SK-N-SH (cell line): ENCODE measurements around the gene DOHH. TPM values are rescaled to one million over a fixed set of nuclear protein-coding genes. Genes with fewer than 3 reads are reported as not detected.

ENCODE experiments used
- CTCF ChIA-PET: fragments of 300-600, 350-600 bp; formaldehyde crosslinking; extraction: SDS; loops from one replicate; lab custom pipeline; 2021; lab: Yijun Ruan, JAX
- POLR2A ChIA-PET: fragments of 350-600 bp; sonication (Branson Sonifier 250); formaldehyde crosslinking; extraction: SDS; loops from one replicate; lab custom pipeline; 2020; ENCODE audit warnings: antibody characterized with exemption, inconsistent platforms; lab: Yijun Ruan, JAX
- DNase-seq: peaks from one replicate; pipeline ENCODE4 v3.0.0; 2012
- H2AFZ ChIP-seq: fragments of 200-600 bp; sonication (generic); 2 replicates; pipeline ENCODE4 v1.8.1; 2016; ENCODE audit warnings: antibody characterized with exemption, mild to moderate bottlenecking, low read depth
- H3F3A ChIP-seq: fragments of 200-600 bp; sonication (generic); replicated peaks from 2 replicates; pipeline ENCODE3; 2016; ENCODE audit warnings: antibody characterized with exemption, mild to moderate bottlenecking; ENCODE audit not compliant: insufficient read depth
- H3K27ac ChIP-seq, 2 experiments: fragments of 200-500 bp in 1 of 2; fragments of 200-600 bp in 1 of 2; sonication (Bioruptor generic) in 1 of 2; sonication (generic), shearing (Covaris generic) in 1 of 2; 2 replicates each; pipeline versions ENCODE4 v1.5.1 to v1.6.1; 2014 to 2016; ENCODE audit warnings: low read depth in 2 of 2, inconsistent platforms in 1 of 2, low read length in 1 of 2, mild to moderate bottlenecking in 1 of 2, mixed read lengths in 1 of 2
- H3K27me3 ChIP-seq: fragments of 200-600 bp; sonication (generic), shearing (Covaris generic); 2 replicates; pipeline ENCODE4 v1.6.1; 2016; ENCODE audit warnings: mixed run types; ENCODE audit not compliant: insufficient read depth
- H3K36me3 ChIP-seq, 2 experiments: fragments of 200-500 bp in 1 of 2; fragments of 200-600 bp in 1 of 2; sonication (Bioruptor generic) in 1 of 2; sonication (generic) in 1 of 2; replicated peaks in 1 of 2; 2 replicates each; pipeline versions ENCODE3 to v1.5.1; 2014 to 2016; ENCODE audit warnings: low read length in 1 of 2, mild to moderate bottlenecking in 1 of 2; ENCODE audit not compliant: insufficient read depth in 2 of 2, control insufficient read depth in 1 of 2
- H3K4me1 ChIP-seq, 2 experiments: fragments of 200-500 bp in 1 of 2; fragments of 200-600 bp in 1 of 2; sonication (Bioruptor generic) in 1 of 2; sonication (generic), shearing (Covaris generic) in 1 of 2; 2 replicates each; pipeline versions ENCODE4 v1.5.1 to v1.6.1; 2014 to 2016; ENCODE audit warnings: low read depth in 1 of 2, low read length in 1 of 2, mixed run types in 1 of 2; ENCODE audit not compliant: insufficient read depth in 2 of 2, control insufficient read depth in 1 of 2
- H3K4me2 ChIP-seq: fragments of 200-600 bp; sonication (generic), shearing (Covaris generic); 2 replicates; pipeline ENCODE4 v1.6.1; 2017; ENCODE audit warnings: mixed run types
- H3K4me3 ChIP-seq, 2 experiments: fragments of 200-500 bp in 1 of 2; fragments of 200-600 bp in 1 of 2; sonication (Bioruptor generic) in 1 of 2; sonication (generic), shearing (Covaris generic) in 1 of 2; 2 replicates each; pipeline versions ENCODE4 v1.5.1 to v1.8.1; 2014 to 2016; ENCODE audit warnings: low read depth in 2 of 2, inconsistent platforms in 1 of 2, low read length in 1 of 2, mild to moderate bottlenecking in 1 of 2, mixed read lengths in 1 of 2, moderate library complexity in 1 of 2
- H3K79me2 ChIP-seq: fragments of 200-600 bp; sonication (generic); 2 replicates; pipeline ENCODE4 v1.8.1; 2017; ENCODE audit warnings: mild to moderate bottlenecking; ENCODE audit not compliant: insufficient read depth
- H3K9ac ChIP-seq: fragments of 200-600 bp; sonication (generic); 2 replicates; pipeline ENCODE4 v1.6.1; 2017; ENCODE audit warnings: mixed run types
- H3K9me2 ChIP-seq: fragments of 200-600 bp; sonication (generic); 2 replicates; pipeline ENCODE4 v1.6.1; 2017; ENCODE audit warnings: mixed run types
- H3K9me3 ChIP-seq: fragments of 200-600 bp; sonication (generic); 2 replicates; pipeline ENCODE4 v1.6.1; 2017; ENCODE audit warnings: mixed run types, mild to moderate bottlenecking, moderate library complexity
- H4K20me1 ChIP-seq: fragments of 200-600 bp; sonication (generic); 2 replicates; pipeline ENCODE4 v1.6.1; 2017; ENCODE audit warnings: mild to moderate bottlenecking, mixed run types; ENCODE audit not compliant: insufficient read depth
- ELF1 ChIP-seq: IDR thresholded peaks from 2 replicates; pipeline ENCODE4 v1.4.0; 2012
- EP300 ChIP-seq, 2 experiments: IDR thresholded peaks; 2 replicates each; pipeline versions ENCODE4 v1.4.0 to v1.6.1; 2012; ENCODE audit warnings: borderline replicate concordance in 1 of 2, low read depth in 1 of 2, low read length in 1 of 2
- EZH2phosphoT487 ChIP-seq: fragments of 200-600 bp; sonication (generic); IDR thresholded peaks from 2 replicates; pipeline ENCODE4 v1.6.1; 2017; ENCODE audit warnings: low read depth, mixed run types, mild to moderate bottlenecking, antibody characterized with exemption, moderate library complexity, borderline replicate concordance
- FOSL2 ChIP-seq: IDR thresholded peaks from 2 replicates; pipeline ENCODE4 v1.4.0; 2012; ENCODE audit warnings: low read depth, mild to moderate bottlenecking, moderate library complexity, borderline replicate concordance
- FOXJ3 ChIP-seq: sonication (generic); formaldehyde crosslinking; IDR thresholded peaks from 2 replicates; pipeline ENCODE4 v1.5.1; 2020; ENCODE audit warnings: mild to moderate bottlenecking, missing genetic modification reagents
- FOXM1 ChIP-seq: IDR thresholded peaks from 2 replicates; pipeline ENCODE4 v1.4.0; 2012; ENCODE audit warnings: low read depth, mild to moderate bottlenecking
- GATA2 ChIP-seq: sonication (generic); formaldehyde crosslinking; IDR thresholded peaks from 2 replicates; pipeline ENCODE4 v1.5.0; 2020; ENCODE audit warnings: mild to moderate bottlenecking, missing genetic modification reagents
- JUND ChIP-seq: IDR thresholded peaks from 2 replicates; pipeline ENCODE4 v1.4.0; 2012
- RAD21 ChIP-seq: IDR thresholded peaks from 2 replicates; pipeline ENCODE4 v1.6.1; 2012; ENCODE audit warnings: mild to moderate bottlenecking, low read length
- RFX5 ChIP-seq: IDR thresholded peaks from 2 replicates; pipeline ENCODE4 v1.6.1; 2012; ENCODE audit warnings: mild to moderate bottlenecking, improper control_type of control experiment, low read length
- RXRA ChIP-seq: IDR thresholded peaks from 2 replicates; pipeline ENCODE4 v1.4.0; 2012; ENCODE audit warnings: low read depth, mild to moderate bottlenecking, borderline replicate concordance
- SMC3 ChIP-seq: IDR thresholded peaks from 2 replicates; pipeline ENCODE4 v1.6.1; 2012; ENCODE audit warnings: low read depth, low read length, improper control_type of control experiment
- TAF1 ChIP-seq: IDR thresholded peaks from 2 replicates; pipeline ENCODE4 v1.6.1; 2012; ENCODE audit warnings: low read depth, mild to moderate bottlenecking, low read length, moderate library complexity, borderline replicate concordance
- TCF12 ChIP-seq: IDR thresholded peaks from 2 replicates; pipeline ENCODE4 v1.4.0; 2012
- WGBS: methylation state at CpG from one replicate; pipeline ENCODE4 v1.1.6; 2017; ENCODE audit warnings: low lambda C conversion rate; 5-methylcytosine and 5-hydroxymethylcytosine counted together
- polyA plus RNA-seq, 3 experiments: library from polyadenylated mRNA; depleted of rRNA; stranded (reverse); fragments of >200 nt; gene quantifications; 2 replicates each; pipeline ENCODE4 v1.2.3, GENCODE V29; 2012
- TF ChIP-seq, protein P1 (sequence below): fragments of 150-350 bp; IDR thresholded peaks from 2 replicates; pipeline ENCODE4 v1.6.1; 2016; ENCODE audit warnings: mild to moderate bottlenecking, low read depth, low read length
- TF ChIP-seq, protein P2 (sequence below): IDR thresholded peaks from 2 replicates; pipeline ENCODE4 v1.4.0; 2012; ENCODE audit warnings: low read depth, borderline replicate concordance
- TF ChIP-seq, protein P3 (sequence below): IDR thresholded peaks from 2 replicates; pipeline ENCODE4 v1.6.1; 2012; ENCODE audit warnings: mild to moderate bottlenecking, low read depth, low read length, moderate library complexity

The DOHH gene
- polyA plus RNA-seq, 1 of the 3 experiments (the other 2 are of a cell fraction), result 14.3 TPM

GRCh38 chr19:3506384-3507340 is 6.2 kb upstream of the DOHH start:
- Histone ChIP-seq H3K4me1 (peaks cover 11% of the 10 kb centered on the region in 2 experiments; a peak in 2 of 4 replicates), H3K27me3 (no peaks in the 10 kb centered on the region), H3K9ac (peak overlapping the region; percentile 87), H2AFZ (peak overlapping the region; percentile 65; the same call in 1 of the 2 replicates), H3K9me2 (no peaks in the 10 kb centered on the region), H3K79me2 (peaks cover 55% of the 10 kb centered on the region), H3K27ac (peak overlapping the region; percentile 47 to 53; a peak in 3 of 4 replicates), H3K4me2 (peak overlapping the region; percentile 93), H3K9me3 (no peaks in the 10 kb centered on the region), H4K20me1 (peaks cover 40% of the 10 kb centered on the region), H3F3A (peaks cover 16% of the 10 kb centered on the region), H3K36me3 (peaks cover 0 to 4% of the 10 kb centered on the region in 2 experiments), H3K4me3 (peak overlapping the region; percentile 69 to 71)
- CTCF ChIA-PET, result interaction anchor here (1.7 kb wide), 1 partner anchor 32 kb away, joined by 3 read pairs; the partner anchor contains the start of gene TEKTIP1
- TF ChIP-seq, protein P1, sequence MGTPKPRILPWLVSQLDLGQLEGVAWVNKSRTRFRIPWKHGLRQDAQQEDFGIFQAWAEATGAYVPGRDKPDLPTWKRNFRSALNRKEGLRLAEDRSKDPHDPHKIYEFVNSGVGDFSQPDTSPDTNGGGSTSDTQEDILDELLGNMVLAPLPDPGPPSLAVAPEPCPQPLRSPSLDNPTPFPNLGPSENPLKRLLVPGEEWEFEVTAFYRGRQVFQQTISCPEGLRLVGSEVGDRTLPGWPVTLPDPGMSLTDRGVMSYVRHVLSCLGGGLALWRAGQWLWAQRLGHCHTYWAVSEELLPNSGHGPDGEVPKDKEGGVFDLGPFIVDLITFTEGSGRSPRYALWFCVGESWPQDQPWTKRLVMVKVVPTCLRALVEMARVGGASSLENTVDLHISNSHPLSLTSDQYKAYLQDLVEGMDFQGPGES, result no peak
- no peak for TF ChIP-seq EP300 (IDR thresholded peaks at IDR 0.05; ENCODE audit: borderline replicate concordance in 1 of 2, low read depth in 1 of 2, low read length in 1 of 2)
- DNase-seq, result peak; percentile 66
- POLR2A ChIA-PET, result interaction anchor here (1.4 kb wide), 1 partner anchor 13 kb away, joined by 3 read pairs; no protein-coding TSS in a partner anchor
- WGBS, result 1% methylated on average over 24 of the region's 69 CpGs

DNA sequence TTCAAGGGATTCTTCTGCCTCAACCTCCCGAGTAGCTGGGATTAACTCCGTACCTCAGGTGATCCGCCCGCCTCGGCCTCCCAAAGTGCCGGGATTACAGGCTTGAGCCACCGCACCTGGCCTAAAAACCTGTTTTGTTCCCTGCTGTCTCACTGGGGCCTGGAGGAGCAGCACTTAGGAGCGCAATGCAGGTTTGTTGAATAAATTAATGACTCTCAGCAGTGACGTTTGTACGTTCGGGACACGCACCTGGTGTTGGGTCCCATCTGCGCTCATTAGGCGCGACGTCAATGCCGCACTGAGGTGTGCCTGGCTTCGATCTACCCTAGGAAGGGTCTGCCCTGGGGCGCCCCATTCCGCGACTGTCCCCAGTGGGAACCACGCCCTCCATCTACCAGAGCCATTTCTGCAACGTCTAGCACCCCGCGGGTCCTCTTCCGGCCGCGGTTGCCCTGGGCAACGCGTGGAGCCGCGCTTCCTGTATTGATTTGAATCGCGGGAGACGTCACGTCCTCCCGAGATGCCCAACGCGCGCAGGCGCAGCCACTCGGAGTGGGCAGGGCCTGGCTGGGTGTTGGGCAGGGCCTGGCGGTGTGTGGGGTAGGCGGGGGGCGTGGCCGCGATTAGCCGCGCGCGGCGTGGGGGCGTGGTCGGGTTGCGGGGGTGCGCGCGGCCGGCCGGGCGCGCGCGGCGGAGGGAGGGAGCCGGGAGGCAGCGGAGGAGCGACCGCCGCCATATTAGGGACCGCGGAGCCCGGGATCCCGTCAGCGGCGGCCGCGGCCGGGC is 5.3 kb upstream of the DOHH start, which contains the start of gene FZR1:
TSS of gene FZR1 (plus strand) at position 714 of the 786 bp plus-strand sequence. CDS start 16,679 bp downstream, outside the sequence.
- Histone ChIP-seq H3K79me2 (peaks cover 47% of the 10 kb centered on the region), H3F3A (peaks cover 20% of the 10 kb centered on the region), H3K9me2 (no peaks in the 10 kb centered on the region), H3K4me1 (peaks cover 11% of the 10 kb centered on the region in 2 experiments; a peak in 2 of 4 replicates), H2AFZ (peak within 1 kb of the TSS; percentile 89), H3K9ac (peak within 1 kb of the TSS; percentile 92), H4K20me1 (peaks cover 32% of the 10 kb centered on the region), H3K4me3 (peak within 1 kb of the TSS; percentile 69 to 91), H3K36me3 (no peaks in the 10 kb centered on the region), H3K27me3 (no peaks in the 10 kb centered on the region), H3K4me2 (peak within 1 kb of the TSS; percentile 98), H3K9me3 (no peaks in the 10 kb centered on the region), H3K27ac (peak within 1 kb of the TSS; percentile 80 to 81)
- WGBS, result 10% methylated on average over 10 of the region's 79 CpGs
- DNase-seq, result peak; percentile 100
- POLR2A ChIA-PET, result interaction anchor here (1.4 kb wide), 1 partner anchor 14 kb away, joined by 3 read pairs; no protein-coding TSS in a partner anchor
- CTCF ChIA-PET, result interaction anchor here (1.5 to 1.7 kb wide), 2 partner anchors 33 to 80 kb away, joined by 3 to 9 read pairs; partner anchors contain the start of genes GIPC3 and TEKTIP1
- TF ChIP-seq RXRA, result no peak
- TF ChIP-seq TCF12, result peak; percentile 22; the same call in 1 of the 2 replicates
- TF ChIP-seq FOXJ3, result no peak
- TF ChIP-seq, protein P2, sequence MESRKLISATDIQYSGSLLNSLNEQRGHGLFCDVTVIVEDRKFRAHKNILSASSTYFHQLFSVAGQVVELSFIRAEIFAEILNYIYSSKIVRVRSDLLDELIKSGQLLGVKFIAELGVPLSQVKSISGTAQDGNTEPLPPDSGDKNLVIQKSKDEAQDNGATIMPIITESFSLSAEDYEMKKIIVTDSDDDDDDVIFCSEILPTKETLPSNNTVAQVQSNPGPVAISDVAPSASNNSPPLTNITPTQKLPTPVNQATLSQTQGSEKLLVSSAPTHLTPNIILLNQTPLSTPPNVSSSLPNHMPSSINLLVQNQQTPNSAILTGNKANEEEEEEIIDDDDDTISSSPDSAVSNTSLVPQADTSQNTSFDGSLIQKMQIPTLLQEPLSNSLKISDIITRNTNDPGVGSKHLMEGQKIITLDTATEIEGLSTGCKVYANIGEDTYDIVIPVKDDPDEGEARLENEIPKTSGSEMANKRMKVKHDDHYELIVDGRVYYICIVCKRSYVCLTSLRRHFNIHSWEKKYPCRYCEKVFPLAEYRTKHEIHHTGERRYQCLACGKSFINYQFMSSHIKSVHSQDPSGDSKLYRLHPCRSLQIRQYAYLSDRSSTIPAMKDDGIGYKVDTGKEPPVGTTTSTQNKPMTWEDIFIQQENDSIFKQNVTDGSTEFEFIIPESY, result no peak
- TF ChIP-seq ELF1, result peak; percentile 96
- TF ChIP-seq EZH2phosphoT487, result no peak
- no peak for TF ChIP-seq RFX5
- no peak for TF ChIP-seq RAD21
- TF ChIP-seq SMC3, result no peak
- TF ChIP-seq FOSL2, result no peak
- TF ChIP-seq, protein P3, sequence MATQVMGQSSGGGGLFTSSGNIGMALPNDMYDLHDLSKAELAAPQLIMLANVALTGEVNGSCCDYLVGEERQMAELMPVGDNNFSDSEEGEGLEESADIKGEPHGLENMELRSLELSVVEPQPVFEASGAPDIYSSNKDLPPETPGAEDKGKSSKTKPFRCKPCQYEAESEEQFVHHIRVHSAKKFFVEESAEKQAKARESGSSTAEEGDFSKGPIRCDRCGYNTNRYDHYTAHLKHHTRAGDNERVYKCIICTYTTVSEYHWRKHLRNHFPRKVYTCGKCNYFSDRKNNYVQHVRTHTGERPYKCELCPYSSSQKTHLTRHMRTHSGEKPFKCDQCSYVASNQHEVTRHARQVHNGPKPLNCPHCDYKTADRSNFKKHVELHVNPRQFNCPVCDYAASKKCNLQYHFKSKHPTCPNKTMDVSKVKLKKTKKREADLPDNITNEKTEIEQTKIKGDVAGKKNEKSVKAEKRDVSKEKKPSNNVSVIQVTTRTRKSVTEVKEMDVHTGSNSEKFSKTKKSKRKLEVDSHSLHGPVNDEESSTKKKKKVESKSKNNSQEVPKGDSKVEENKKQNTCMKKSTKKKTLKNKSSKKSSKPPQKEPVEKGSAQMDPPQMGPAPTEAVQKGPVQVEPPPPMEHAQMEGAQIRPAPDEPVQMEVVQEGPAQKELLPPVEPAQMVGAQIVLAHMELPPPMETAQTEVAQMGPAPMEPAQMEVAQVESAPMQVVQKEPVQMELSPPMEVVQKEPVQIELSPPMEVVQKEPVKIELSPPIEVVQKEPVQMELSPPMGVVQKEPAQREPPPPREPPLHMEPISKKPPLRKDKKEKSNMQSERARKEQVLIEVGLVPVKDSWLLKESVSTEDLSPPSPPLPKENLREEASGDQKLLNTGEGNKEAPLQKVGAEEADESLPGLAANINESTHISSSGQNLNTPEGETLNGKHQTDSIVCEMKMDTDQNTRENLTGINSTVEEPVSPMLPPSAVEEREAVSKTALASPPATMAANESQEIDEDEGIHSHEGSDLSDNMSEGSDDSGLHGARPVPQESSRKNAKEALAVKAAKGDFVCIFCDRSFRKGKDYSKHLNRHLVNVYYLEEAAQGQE, result no peak
- TF ChIP-seq FOXM1, result peak; percentile 100
- TF ChIP-seq GATA2 (CRISPR knock-in tag), result peak; percentile 94
- TF ChIP-seq TAF1, result peak; percentile 62; the same call in 1 of the 2 replicates
- no peak for TF ChIP-seq JUND
